ENCODE results near the gene C1orf167.

DNA sequence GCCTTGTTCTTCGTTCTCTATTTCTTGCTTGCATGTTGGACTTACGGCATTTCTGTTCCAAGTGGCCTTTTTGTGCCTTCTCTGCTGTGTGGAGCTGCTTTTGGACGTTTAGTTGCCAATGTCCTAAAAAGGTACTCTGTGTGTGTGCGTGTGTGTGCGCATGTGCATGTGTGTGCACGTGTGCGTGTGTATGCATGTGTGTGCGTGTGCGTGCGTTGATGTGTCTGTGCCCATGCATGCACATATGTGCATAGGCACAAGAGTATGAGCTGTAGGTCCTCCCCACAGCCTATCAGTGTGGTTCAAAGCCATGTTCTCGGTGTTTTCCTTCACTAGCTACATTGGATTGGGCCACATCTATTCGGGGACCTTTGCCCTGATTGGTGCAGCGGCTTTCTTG is 71.9 kb downstream of the C1orf167 start:
- TF ChIP-seq, protein P1, sequence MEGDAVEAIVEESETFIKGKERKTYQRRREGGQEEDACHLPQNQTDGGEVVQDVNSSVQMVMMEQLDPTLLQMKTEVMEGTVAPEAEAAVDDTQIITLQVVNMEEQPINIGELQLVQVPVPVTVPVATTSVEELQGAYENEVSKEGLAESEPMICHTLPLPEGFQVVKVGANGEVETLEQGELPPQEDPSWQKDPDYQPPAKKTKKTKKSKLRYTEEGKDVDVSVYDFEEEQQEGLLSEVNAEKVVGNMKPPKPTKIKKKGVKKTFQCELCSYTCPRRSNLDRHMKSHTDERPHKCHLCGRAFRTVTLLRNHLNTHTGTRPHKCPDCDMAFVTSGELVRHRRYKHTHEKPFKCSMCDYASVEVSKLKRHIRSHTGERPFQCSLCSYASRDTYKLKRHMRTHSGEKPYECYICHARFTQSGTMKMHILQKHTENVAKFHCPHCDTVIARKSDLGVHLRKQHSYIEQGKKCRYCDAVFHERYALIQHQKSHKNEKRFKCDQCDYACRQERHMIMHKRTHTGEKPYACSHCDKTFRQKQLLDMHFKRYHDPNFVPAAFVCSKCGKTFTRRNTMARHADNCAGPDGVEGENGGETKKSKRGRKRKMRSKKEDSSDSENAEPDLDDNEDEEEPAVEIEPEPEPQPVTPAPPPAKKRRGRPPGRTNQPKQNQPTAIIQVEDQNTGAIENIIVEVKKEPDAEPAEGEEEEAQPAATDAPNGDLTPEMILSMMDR (IDR thresholded peaks at IDR 0.05; ENCODE audit: low read length) = no peak
- no peak for TF ChIP-seq EZH2 (IDR thresholded peaks at IDR 0.05; ENCODE audit: borderline replicate concordance, low read length)
